Activated B cell treated with CpG ODN at 0.5 μM for 24 hours (primary cell): Measurements from ENCODE around the gene KIF4B. TPM values are rescaled to one million over a fixed set of nuclear protein-coding genes. Genes with fewer than 3 reads are reported as not detected.

Source experiments
- ATAC-seq: fragments of 200-7000 bp; cut with Tn5 transposase; one replicate; pipeline ENCODE4 v1.10.0; 2021; ENCODE audit warnings: low read depth, mild to moderate bottlenecking, moderate library complexity
- CTCF ChIA-PET: fragments of 350-600 bp; sonication (Branson Sonifier 250); formaldehyde crosslinking; loops from one replicate; lab custom pipeline; 2021; ENCODE audit warnings: antibody characterized with exemption; lab: Charles Lee
- POLR2A ChIA-PET: fragments of 350-600 bp; sonication (Branson Sonifier 250); formaldehyde crosslinking; loops from one replicate; lab custom pipeline; 2021; ENCODE audit warnings: antibody characterized with exemption; lab: Charles Lee
- DNase-seq: peaks from one replicate; pipeline ENCODE4 v3.0.0; 2022
- H3K27ac Mint-ChIP-seq: one replicate; pipeline ENCODE4 v1.8.0; 2020; ENCODE audit warnings: mixed read lengths
- H3K27me3 Mint-ChIP-seq: one replicate; pipeline ENCODE4 v1.8.0; 2021; ENCODE audit warnings: mixed read lengths
- H3K36me3 Mint-ChIP-seq: one replicate; pipeline ENCODE4 v1.8.0; 2021; ENCODE audit warnings: low read depth, mixed read lengths
- H3K4me1 Mint-ChIP-seq: one replicate; pipeline ENCODE4 v1.8.0; 2021; ENCODE audit warnings: mixed read lengths
- H3K4me3 Mint-ChIP-seq: one replicate; pipeline ENCODE4 v1.8.0; 2020; ENCODE audit warnings: mild to moderate bottlenecking, mixed read lengths
- H3K9me3 Mint-ChIP-seq: one replicate; pipeline ENCODE4 v1.8.0; 2020; ENCODE audit warnings: mixed read lengths
- intact Hi-C: fragments of 100-400 bp; cut with micrococcal nuclease; formaldehyde crosslinking; loops from one replicate; pipeline ENCODE4 v1.15.1; 2024
- total RNA-seq: library from RNA; stranded (reverse); gene quantifications from 2 replicates; pipeline ENCODE4 v1.2.3, GENCODE V29; 2022
- TF ChIP-seq, protein P1 (sequence below): fragments of 200-600 bp; IDR thresholded peaks from one replicate; pipeline ENCODE4 v1.8.0; 2022; ENCODE audit warnings: antibody characterized with exemption, mild to moderate bottlenecking

KIF4B gene
- total RNA-seq, 1 donor from 2014 or later, result not detected

DNA sequence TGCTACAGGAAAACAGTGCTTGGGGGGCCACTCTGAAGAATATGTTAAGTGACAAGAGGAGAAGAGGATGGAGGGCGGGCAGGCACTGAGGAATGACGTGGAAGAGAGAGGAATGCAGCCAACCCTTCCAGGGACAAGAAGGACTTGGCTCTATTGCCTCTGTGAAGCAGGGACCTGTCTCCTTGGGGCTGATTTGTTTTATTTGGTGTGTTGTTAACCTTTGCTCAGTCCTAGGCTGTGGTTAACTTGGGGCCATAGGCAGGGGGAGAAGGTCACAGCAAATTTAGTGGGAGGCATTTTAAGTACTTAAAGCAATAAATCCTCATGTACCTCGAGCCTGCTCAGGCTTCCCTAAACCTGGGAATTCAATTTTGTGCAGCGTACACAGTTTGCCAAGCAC lies 39.9 kb downstream of the KIF4B start:
- Mint-ChIP-seq H3K36me3 (no peaks in the 10 kb centered on the region), H3K4me1 (no peaks in the 10 kb centered on the region), H3K4me3 (no peak overlapping the region), H3K9me3 (no peaks in the 10 kb centered on the region), H3K27me3 (no peaks in the 10 kb centered on the region), H3K27ac (no peak overlapping the region)
- ATAC-seq (no peak), DNase-seq (no peak)
- POLR2A ChIA-PET, result no interaction called here
- TF ChIP-seq, protein P1, sequence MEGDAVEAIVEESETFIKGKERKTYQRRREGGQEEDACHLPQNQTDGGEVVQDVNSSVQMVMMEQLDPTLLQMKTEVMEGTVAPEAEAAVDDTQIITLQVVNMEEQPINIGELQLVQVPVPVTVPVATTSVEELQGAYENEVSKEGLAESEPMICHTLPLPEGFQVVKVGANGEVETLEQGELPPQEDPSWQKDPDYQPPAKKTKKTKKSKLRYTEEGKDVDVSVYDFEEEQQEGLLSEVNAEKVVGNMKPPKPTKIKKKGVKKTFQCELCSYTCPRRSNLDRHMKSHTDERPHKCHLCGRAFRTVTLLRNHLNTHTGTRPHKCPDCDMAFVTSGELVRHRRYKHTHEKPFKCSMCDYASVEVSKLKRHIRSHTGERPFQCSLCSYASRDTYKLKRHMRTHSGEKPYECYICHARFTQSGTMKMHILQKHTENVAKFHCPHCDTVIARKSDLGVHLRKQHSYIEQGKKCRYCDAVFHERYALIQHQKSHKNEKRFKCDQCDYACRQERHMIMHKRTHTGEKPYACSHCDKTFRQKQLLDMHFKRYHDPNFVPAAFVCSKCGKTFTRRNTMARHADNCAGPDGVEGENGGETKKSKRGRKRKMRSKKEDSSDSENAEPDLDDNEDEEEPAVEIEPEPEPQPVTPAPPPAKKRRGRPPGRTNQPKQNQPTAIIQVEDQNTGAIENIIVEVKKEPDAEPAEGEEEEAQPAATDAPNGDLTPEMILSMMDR, result no peak
- intact Hi-C loops, result no loop called here
- CTCF ChIA-PET, result no interaction called here

DNA sequence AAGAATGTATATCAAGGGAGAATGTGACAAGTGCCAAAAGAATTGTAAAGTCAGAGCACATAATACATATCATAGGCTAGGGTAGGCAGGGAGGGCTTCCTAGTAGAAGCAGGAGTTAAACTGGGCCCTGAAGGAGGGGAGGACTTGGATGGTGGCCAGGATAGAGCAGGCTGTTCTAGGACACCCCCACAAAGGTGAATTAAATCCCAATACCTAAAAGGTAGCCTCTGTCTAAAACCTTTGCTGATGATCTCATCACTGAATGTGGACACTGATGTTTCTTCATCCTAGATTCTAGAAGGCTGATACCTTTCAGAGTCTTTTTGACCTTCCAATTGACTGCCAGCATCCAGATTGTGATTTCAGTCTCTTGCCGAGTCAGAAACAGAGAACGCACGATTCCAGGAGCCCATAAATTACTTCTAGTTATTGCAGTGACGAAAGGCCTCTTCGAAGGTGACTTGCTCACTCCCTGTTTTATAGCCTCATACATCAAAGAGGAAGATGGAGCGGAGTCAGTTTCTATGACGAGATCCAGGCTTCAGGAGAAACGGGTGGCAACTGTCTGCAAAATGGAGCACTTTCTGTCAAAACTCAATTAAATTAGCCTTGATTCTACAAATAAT lies 43.2 kb downstream of the KIF4B start:
- ATAC-seq, result no peak
- TF ChIP-seq, protein P1, result no peak
- Mint-ChIP-seq H3K36me3 (no peaks in the 10 kb centered on the region), H3K9me3 (peaks cover 4% of the 10 kb centered on the region), H3K4me3 (no peak overlapping the region), H3K27ac (no peak overlapping the region), H3K4me1 (no peaks in the 10 kb centered on the region), H3K27me3 (peaks cover 2% of the 10 kb centered on the region)
- DNase-seq, result no peak
- ChIA-PET CTCF (no interaction called here), POLR2A (no interaction called here)
- intact Hi-C loops, result no loop called here

DNA sequence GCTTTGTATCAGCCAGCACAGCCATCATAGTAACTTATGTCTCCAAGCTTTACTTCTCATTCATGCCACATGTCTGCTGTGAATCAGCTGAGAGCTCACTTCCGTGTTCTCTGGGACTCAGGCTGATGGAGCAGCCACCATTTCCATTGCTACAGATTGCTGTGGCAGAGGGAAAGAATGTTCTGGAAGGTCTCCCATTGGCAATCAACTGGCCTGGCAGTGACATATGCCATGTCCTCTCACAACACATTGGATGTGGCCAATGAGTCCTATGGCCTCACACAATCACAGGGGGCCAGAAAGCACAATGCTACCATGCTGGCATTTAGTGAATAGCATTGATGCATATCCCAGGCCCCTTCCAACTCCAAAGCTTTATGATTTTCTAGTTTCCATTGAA lies 44.1 kb downstream of the KIF4B start:
- Mint-ChIP-seq H3K4me3 (no peak overlapping the region), H3K9me3 (peaks cover 4% of the 10 kb centered on the region), H3K36me3 (no peaks in the 10 kb centered on the region), H3K4me1 (no peaks in the 10 kb centered on the region), H3K27me3 (peaks cover 2% of the 10 kb centered on the region), H3K27ac (no peak overlapping the region)
- POLR2A ChIA-PET, result no interaction called here
- intact Hi-C loops, result no loop called here
- CTCF ChIA-PET, result no interaction called here
- TF ChIP-seq, protein P1, result no peak
- DNase-seq (no peak), ATAC-seq (no peak)

DNA sequence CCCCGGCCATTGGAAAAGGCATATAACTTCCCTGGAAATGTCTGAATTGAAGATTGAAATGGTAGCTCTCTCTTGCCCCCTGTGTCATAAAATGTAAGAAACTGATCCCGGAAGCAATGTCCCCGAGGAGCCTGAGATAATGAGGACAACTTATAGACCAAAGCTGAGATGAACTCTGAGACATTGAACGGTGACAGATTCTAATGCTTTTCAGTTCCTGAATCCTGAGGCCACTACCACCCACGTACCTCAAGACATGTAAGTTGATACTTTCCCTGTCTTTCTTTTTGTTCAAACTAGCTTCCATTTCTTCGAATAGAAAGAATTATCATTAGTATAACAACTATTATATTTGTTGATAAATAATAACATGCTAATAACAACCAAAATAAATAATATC lies 51.0 kb downstream of the KIF4B start:
- ChIA-PET CTCF (no interaction called here), POLR2A (no interaction called here)
- TF ChIP-seq, protein P1, result no peak
- H3K4me1 Mint-ChIP-seq, result no peaks in the 10 kb centered on the region
- no peak overlapping the region for H3K4me3 Mint-ChIP-seq
- peaks cover 4% of the 10 kb centered on the region for H3K9me3 Mint-ChIP-seq
- ATAC-seq (no peak), DNase-seq (no peak)
- peaks cover 16% of the 10 kb centered on the region for H3K27me3 Mint-ChIP-seq
- H3K27ac Mint-ChIP-seq, result no peak overlapping the region
- no peaks in the 10 kb centered on the region for H3K36me3 Mint-ChIP-seq
- intact Hi-C loops, result no loop called here

DNA sequence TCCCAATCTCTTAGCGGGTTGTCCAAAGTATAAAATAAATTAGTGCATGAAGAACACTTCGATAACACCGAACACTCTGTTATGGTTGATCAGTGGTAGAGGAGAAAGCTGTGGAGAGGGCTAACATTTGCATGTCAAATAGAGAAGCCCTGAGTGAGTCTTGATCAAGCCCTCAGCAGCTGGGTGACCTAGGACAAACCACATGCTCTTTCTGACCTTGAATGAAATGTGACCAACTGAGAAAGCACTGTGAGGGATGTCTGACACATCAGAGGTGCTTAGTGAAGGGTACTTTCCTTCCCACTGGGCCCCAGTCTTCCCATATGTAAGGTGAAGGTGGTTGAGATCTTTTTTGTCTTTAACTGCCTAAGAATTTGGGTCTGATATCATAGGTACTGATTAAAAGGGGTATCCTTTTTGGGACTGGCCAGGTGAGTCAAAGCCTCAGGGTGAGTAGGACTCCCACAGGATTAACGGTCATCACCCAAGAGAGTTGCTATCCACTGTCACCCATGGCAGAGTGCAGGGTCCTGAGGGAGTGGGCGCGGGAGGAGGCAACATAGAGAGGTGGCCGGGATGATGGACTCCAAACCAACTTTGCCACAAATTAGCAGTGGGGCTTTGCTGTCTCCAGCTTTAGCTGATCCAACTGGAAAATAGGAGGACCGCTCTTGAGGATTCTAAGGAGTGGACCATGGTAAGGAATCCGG lies 53.5 kb downstream of the KIF4B start:
- POLR2A ChIA-PET, result no interaction called here
- intact Hi-C loops, result no loop called here
- ATAC-seq (no peak), DNase-seq (no peak)
- Mint-ChIP-seq H3K27me3 (peaks cover 13% of the 10 kb centered on the region), H3K4me3 (no peak overlapping the region), H3K36me3 (no peaks in the 10 kb centered on the region), H3K4me1 (no peaks in the 10 kb centered on the region), H3K27ac (no peak overlapping the region), H3K9me3 (no peaks in the 10 kb centered on the region)
- CTCF ChIA-PET, result no interaction called here
- TF ChIP-seq, protein P1, result no peak

Other genes with a start within 250 kb of the KIF4B start
- not detected in 2 replicates for gene FAXDC2, start 163.2 kb upstream of the KIF4B start, total RNA-seq
- gene CNOT8, start 155.1 kb upstream of the KIF4B start, total RNA-seq, result 48.6 and 57.3 TPM in 2 replicates
- gene GEMIN5, start 75.5 kb upstream of the KIF4B start, total RNA-seq, result 21.2 and 23.2 TPM in 2 replicates
- 41.9 and 42.6 TPM in 2 replicates for gene MRPL22, start 72.7 kb upstream of the KIF4B start, total RNA-seq